Measurements from ENCODE around the gene ADA. TPM values are rescaled to one million over a fixed set of nuclear protein-coding genes. Genes with fewer than 3 reads are reported as not detected.

ADA gene
- total RNA-seq, 1 donor from 2014 or later = 72.3 TPM

GRCh38 chr20:44627364-44628010, 24.0 kb downstream of the ADA start:
- CTCF ChIA-PET = interaction anchor here (1.0 kb wide), 1 partner anchor 18 kb away, joined by 3 read pairs; no protein-coding TSS in a partner anchor

GRCh38 chr20:44626278-44626677, 25.2 kb downstream of the ADA start:
- Mint-ChIP-seq H3K4me1 (peaks cover 2% of the 10 kb centered on the region), H3K9me3 (no peaks in the 10 kb centered on the region), H3K27me3 (no peaks in the 10 kb centered on the region), H3K4me3 (no peak overlapping the region), H3K36me3 (ENCODE audit: low read depth) (peaks cover 46% of the 10 kb centered on the region), H3K27ac (no peak overlapping the region)
- POLR2A ChIA-PET = no interaction called here
- intact Hi-C loops (cut with micrococcal nuclease) = no loop called here
- no peak for DNase-seq
- ATAC-seq (ENCODE audit: low read depth) = no peak
- CTCF ChIA-PET = interaction anchor here (1.0 kb wide), 1 partner anchor 16 kb away, joined by 3 read pairs; no protein-coding TSS in a partner anchor
- no peak for TF ChIP-seq CTCF (IDR thresholded peaks at IDR 0.05)

More at GRCh38 chr20:44627364-44628010, 24.0 kb downstream of the ADA start:
- POLR2A ChIA-PET = no interaction called here
- TF ChIP-seq CTCF (IDR thresholded peaks at IDR 0.05) = no peak
- Mint-ChIP-seq H3K27ac (no peak overlapping the region), H3K4me1 (peaks cover 3% of the 10 kb centered on the region), H3K9me3 (no peaks in the 10 kb centered on the region), H3K4me3 (no peak overlapping the region), H3K36me3 (ENCODE audit: low read depth) (peaks cover 36% of the 10 kb centered on the region), H3K27me3 (no peaks in the 10 kb centered on the region)
- DNase-seq (no peak), ATAC-seq (ENCODE audit: low read depth) (no peak)
- intact Hi-C loops (cut with micrococcal nuclease) = no loop called here

GRCh38 chr20:44625361-44625760, 26.1 kb downstream of the ADA start:
- H3K4me3 Mint-ChIP-seq = no peak overlapping the region
- DNase-seq (no peak), ATAC-seq (ENCODE audit: low read depth) (no peak)
- H3K27me3 Mint-ChIP-seq = no peaks in the 10 kb centered on the region
- no peak overlapping the region for H3K27ac Mint-ChIP-seq
- ChIA-PET CTCF (no interaction called here), POLR2A (no interaction called here)
- no peak for TF ChIP-seq CTCF (IDR thresholded peaks at IDR 0.05)
- no peaks in the 10 kb centered on the region for H3K9me3 Mint-ChIP-seq
- H3K36me3 Mint-ChIP-seq (ENCODE audit: low read depth) = peaks cover 55% of the 10 kb centered on the region
- intact Hi-C loops (cut with micrococcal nuclease) = no loop called here
- H3K4me1 Mint-ChIP-seq = peaks cover 2% of the 10 kb centered on the region

GRCh38 chr20:44624743-44625271, 26.7 kb downstream of the ADA start:
- no peak overlapping the region for H3K4me3 Mint-ChIP-seq
- H3K36me3 Mint-ChIP-seq (ENCODE audit: low read depth) = peaks cover 60% of the 10 kb centered on the region
- no peaks in the 10 kb centered on the region for H3K9me3 Mint-ChIP-seq
- DNase-seq (no peak), ATAC-seq (ENCODE audit: low read depth) (no peak)
- intact Hi-C loops (cut with micrococcal nuclease) = no loop called here
- TF ChIP-seq CTCF (IDR thresholded peaks at IDR 0.05) = no peak
- H3K27ac Mint-ChIP-seq = no peak overlapping the region
- ChIA-PET POLR2A (no interaction called here), CTCF (no interaction called here)
- peaks cover 2% of the 10 kb centered on the region for H3K4me1 Mint-ChIP-seq
- no peaks in the 10 kb centered on the region for H3K27me3 Mint-ChIP-seq

DNA sequence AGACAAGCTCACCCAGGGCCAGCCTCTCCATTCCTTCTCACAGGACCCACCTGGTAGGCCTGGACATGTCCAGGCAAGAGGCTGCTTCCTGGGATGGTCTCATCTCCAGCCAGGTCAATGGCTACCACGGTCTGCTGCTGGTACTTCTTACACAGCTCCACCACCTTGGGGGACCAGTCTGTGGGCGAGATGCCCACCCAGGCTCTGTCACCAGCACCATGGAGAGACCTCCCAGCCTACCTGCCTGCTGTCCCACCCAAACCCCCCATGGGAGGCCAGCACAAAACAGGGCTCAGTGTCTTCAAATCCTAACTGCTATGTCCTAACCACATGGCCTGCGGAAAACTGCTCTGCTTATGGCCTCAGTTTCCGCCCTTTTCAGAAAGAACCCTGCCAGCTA, 27.3 kb downstream of the ADA start:
- no peak for TF ChIP-seq CTCF (IDR thresholded peaks at IDR 0.05)
- intact Hi-C loops (cut with micrococcal nuclease) = no loop called here
- Mint-ChIP-seq H3K27ac (no peak overlapping the region), H3K4me3 (no peak overlapping the region), H3K9me3 (no peaks in the 10 kb centered on the region), H3K36me3 (ENCODE audit: low read depth) (peaks cover 67% of the 10 kb centered on the region), H3K4me1 (peaks cover 7% of the 10 kb centered on the region), H3K27me3 (no peaks in the 10 kb centered on the region)
- no peak for DNase-seq
- ChIA-PET CTCF (no interaction called here), POLR2A (interaction anchor here (0.7 kb wide), 1 partner anchor 8 kb away, joined by 5 read pairs; no protein-coding TSS in a partner anchor)
- ATAC-seq (ENCODE audit: low read depth) = no peak
